ENCODE results near the gene IQSEC3. TPM values are rescaled to one million over a fixed set of nuclear protein-coding genes. Genes with fewer than 3 reads are reported as not detected.
A peak's percentile ranks its signal among the peaks of the same experiment; 100 is the strongest.
"Not testable (repeated sequence)": the region's sequence is repeated elsewhere in the genome, so short reads cannot be mapped to it uniquely, and the experiment has no call there.

Gene IQSEC3
- polyA plus RNA-seq (2013), result 6.9 TPM

DNA sequence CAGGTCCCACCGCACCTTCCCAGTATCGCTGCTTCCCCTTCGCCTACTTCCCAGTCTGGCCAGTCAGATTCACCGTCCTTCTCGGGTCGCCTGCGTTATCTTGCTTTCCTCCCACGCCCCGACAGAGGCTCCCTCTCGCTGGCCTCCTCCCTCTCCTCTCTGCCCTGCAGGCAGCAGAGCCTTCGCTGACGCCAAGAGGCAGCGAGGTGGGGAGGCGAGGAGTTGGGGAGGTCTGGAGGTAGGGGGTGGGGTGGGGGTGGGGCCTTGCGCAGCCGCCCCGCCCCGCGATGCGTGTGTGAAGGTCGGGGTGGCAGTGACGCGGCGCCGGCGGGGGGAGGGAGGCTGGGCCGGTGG, at the start of gene IQSEC3:
TSS of gene IQSEC3 (plus strand) at position 340 of the 354 bp plus-strand sequence. CDS start 116 bp downstream, outside the sequence.
- no CpG with 5 or more reads among the region's 27 CpGs for WGBS (ENCODE audit: insufficient coverage)

DNA sequence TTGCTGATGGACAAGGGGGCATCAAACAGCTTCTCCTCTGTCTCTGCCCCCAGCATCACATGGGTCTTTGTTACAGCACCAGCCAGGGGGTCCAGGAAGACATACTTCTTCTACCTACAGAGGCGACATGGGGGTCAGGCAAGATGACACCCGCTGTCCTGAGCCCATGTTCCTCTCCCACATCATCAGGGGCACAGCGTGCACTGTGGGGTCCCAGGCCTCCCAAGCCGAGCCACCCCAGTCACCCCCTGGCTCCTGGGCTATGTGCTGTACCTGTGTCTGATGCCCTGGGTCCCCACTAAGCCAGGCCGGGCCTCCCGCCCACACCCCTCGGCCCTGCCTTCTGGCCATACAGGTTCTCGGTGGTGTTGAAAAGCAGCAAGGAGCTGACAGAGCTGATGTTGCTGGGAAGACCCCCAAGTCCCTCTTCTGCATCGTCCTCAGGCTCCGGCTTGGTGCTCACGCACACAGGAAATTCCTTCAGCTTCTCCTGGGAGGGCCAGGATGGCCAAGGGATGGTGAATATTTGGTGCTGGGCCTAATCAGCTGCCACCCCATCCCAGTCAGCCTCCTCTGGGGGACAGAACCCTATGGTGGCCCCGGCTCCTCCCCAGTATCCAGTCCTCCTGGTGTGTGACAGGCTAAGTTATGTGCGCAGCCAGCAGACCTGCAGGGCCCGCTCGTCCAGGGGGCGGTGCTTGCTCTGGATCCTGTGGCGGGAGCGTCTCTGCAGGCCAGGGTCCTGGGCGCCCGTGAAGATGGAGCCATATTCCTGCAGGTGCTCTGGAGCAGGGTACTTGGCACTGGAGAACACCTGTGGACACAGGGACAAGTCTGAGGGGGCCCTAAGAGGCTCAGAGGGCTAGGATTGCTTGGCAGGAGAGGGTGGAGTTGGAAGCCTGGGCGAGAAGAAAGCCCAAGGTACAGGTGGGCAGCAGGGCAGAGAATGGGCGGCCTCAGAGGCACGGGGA, 48.9 kb upstream of the IQSEC3 start:
- H3K36me3 ChIP-seq (ENCODE audit: control insufficient read depth in 4 of 4, insufficient read depth in 4 of 4, low read length in 3 of 4), result peaks cover 2 to 30% (median 19%) of the 10 kb centered on the region in 4 experiments
- H3K27ac ChIP-seq (ENCODE audit: insufficient read depth in 1 of 2, low read depth in 1 of 2, low read length in 2 of 2, poor library complexity in 1 of 2, severe bottlenecking in 2 of 2); DNase-seq; POLR2A ChIA-PET; H3K27me3 ChIP-seq (replicated peaks in 2 of 5; ENCODE audit: control insufficient read depth in 4 of 5, insufficient read depth in 5 of 5, low read length in 4 of 5); H3K4me3 ChIP-seq (ENCODE audit: control insufficient read depth in 1 of 7, extremely low read depth in 1 of 7, insufficient read depth in 4 of 7, low read depth in 2 of 7, low read length in 6 of 7); H3K9me3 ChIP-seq (ENCODE audit: control extremely low read depth in 1 of 5, control insufficient read depth in 4 of 5, insufficient read depth in 2 of 5, low read depth in 1 of 5, low read length in 4 of 5); CTCF ChIA-PET: not testable (repeated sequence)
- peaks cover 0 to 16% (median 4%) of the 10 kb centered on the region in 4 experiments for H3K4me1 ChIP-seq (ENCODE audit: control extremely low read depth in 1 of 4, control insufficient read depth in 4 of 4, insufficient read depth in 4 of 4, low read length in 3 of 4)
- WGBS (ENCODE audit: insufficient coverage), result 95% methylated on average over 4 of the region's 23 CpGs

More for the DNA sequence above, at the start of gene IQSEC3:
- H3K4me1 ChIP-seq (ENCODE audit: control extremely low read depth in 1 of 4, control insufficient read depth in 4 of 4, insufficient read depth in 4 of 4, low read length in 3 of 4); CTCF ChIA-PET; H3K9me3 ChIP-seq (ENCODE audit: control extremely low read depth in 1 of 5, control insufficient read depth in 4 of 5, insufficient read depth in 2 of 5, low read depth in 1 of 5, low read length in 4 of 5); H3K36me3 ChIP-seq (ENCODE audit: control insufficient read depth in 4 of 4, insufficient read depth in 4 of 4, low read length in 3 of 4); POLR2A ChIA-PET; H3K27ac ChIP-seq (ENCODE audit: insufficient read depth in 1 of 2, low read depth in 1 of 2, low read length in 2 of 2, poor library complexity in 1 of 2, severe bottlenecking in 2 of 2); DNase-seq: not testable (repeated sequence)
- H3K4me3 ChIP-seq (ENCODE audit: control insufficient read depth in 1 of 7, extremely low read depth in 1 of 7, insufficient read depth in 4 of 7, low read depth in 2 of 7, low read length in 6 of 7), result peak within 1 kb of the TSS in 2 of 7 experiments; percentile 26 to 52
- peaks cover 0 to 30% (median 9%) of the 10 kb centered on the region in 5 experiments for H3K27me3 ChIP-seq (replicated peaks in 2 of 5; ENCODE audit: control insufficient read depth in 4 of 5, insufficient read depth in 5 of 5, low read length in 4 of 5)

DNA sequence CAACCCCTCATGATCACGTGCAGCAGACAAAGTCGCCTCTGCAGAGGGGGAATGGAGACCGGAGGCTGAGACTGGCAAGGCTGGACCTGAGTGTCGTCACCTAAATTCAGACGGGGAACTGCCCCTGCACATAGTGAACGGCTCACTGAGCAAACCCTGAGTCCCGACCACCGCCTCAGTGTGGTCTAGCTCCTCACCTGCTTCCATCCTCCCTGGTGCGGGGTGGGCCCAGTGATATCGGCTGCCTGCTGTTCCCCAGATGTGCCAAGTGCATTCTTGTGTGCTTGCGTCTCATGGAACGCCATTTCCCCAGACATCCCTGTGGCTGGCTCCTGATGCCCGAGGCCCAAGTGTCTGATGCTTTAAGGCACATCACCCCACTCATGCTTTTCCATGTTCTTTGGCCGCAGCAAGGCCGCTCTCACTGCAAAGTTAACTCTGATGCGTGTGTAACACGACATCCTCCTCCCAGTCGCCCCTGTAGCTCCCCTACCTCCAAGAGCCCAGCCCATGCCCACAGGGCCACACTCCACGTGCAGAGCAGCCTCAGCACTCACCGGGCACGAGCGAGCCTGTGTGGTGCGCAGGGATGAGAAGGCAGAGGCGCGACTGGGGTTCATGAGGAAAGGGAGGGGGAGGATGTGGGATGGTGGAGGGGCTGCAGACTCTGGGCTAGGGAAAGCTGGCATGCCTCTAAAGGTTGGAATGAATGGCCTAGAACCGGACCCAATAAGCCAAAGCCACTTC, 47.6 kb upstream of the IQSEC3 start:
- peaks cover 2 to 30% (median 19%) of the 10 kb centered on the region in 4 experiments for H3K36me3 ChIP-seq (ENCODE audit: control insufficient read depth in 4 of 4, insufficient read depth in 4 of 4, low read length in 3 of 4)
- DNase-seq; H3K27ac ChIP-seq (ENCODE audit: insufficient read depth in 1 of 2, low read depth in 1 of 2, low read length in 2 of 2, poor library complexity in 1 of 2, severe bottlenecking in 2 of 2); H3K27me3 ChIP-seq (replicated peaks in 2 of 5; ENCODE audit: control insufficient read depth in 4 of 5, insufficient read depth in 5 of 5, low read length in 4 of 5); H3K9me3 ChIP-seq (ENCODE audit: control extremely low read depth in 1 of 5, control insufficient read depth in 4 of 5, insufficient read depth in 2 of 5, low read depth in 1 of 5, low read length in 4 of 5); H3K4me3 ChIP-seq (ENCODE audit: control insufficient read depth in 1 of 7, extremely low read depth in 1 of 7, insufficient read depth in 4 of 7, low read depth in 2 of 7, low read length in 6 of 7); CTCF ChIA-PET; POLR2A ChIA-PET; H3K4me1 ChIP-seq (ENCODE audit: control extremely low read depth in 1 of 4, control insufficient read depth in 4 of 4, insufficient read depth in 4 of 4, low read length in 3 of 4): not testable (repeated sequence)
- 100% methylated on average over 9 of the region's 26 CpGs for WGBS (ENCODE audit: insufficient coverage)

DNA sequence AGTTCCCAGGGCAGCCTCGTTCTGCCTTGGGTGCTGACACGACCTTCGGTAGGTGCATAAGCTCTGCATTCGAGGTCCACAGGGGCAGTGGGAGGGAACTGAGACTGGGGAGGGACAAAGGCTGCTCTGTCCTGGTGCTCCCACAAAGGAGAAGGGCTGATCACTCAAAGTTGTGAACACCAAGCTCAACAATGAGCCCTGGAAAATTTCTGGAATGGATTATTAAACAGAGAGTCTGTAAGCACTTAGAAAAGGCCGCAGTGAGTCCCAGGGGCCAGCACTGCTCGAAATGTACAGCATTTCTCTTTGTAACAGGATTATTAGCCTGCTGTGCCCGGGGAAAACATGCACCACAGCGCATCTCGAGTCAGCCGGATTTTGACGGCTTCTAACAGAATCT, 46.7 kb upstream of the IQSEC3 start:
- H3K27ac ChIP-seq (ENCODE audit: insufficient read depth in 1 of 2, low read depth in 1 of 2, low read length in 2 of 2, poor library complexity in 1 of 2, severe bottlenecking in 2 of 2); H3K9me3 ChIP-seq (ENCODE audit: control extremely low read depth in 1 of 5, control insufficient read depth in 4 of 5, insufficient read depth in 2 of 5, low read depth in 1 of 5, low read length in 4 of 5); POLR2A ChIA-PET; CTCF ChIA-PET; H3K4me1 ChIP-seq (ENCODE audit: control extremely low read depth in 1 of 4, control insufficient read depth in 4 of 4, insufficient read depth in 4 of 4, low read length in 3 of 4); H3K27me3 ChIP-seq (replicated peaks in 2 of 5; ENCODE audit: control insufficient read depth in 4 of 5, insufficient read depth in 5 of 5, low read length in 4 of 5); DNase-seq; H3K4me3 ChIP-seq (ENCODE audit: control insufficient read depth in 1 of 7, extremely low read depth in 1 of 7, insufficient read depth in 4 of 7, low read depth in 2 of 7, low read length in 6 of 7): not testable (repeated sequence)
- 94% methylated on average over 7 of the region's 11 CpGs for WGBS (ENCODE audit: insufficient coverage)
- peaks cover 2 to 30% (median 19%) of the 10 kb centered on the region in 4 experiments for H3K36me3 ChIP-seq (ENCODE audit: control insufficient read depth in 4 of 4, insufficient read depth in 4 of 4, low read length in 3 of 4)

DNA sequence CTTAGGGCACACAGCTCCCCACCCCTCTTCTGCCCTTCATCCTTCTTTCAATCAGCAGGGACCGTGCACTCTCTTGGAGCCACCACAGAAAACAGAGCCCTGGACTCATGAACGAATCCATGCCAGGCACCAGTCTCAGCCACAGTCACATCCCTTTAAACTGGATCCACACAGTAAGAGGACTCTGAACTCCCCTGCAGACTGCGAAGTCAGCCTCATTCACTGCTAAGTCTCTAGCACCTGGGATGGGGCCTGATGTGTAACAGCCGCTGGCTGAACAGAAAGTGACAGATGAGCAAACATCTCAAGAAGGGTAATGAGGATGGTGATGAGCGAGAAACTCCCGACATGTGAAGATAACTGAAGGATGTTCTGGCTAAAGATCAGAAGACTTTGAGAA, 45.8 kb upstream of the IQSEC3 start:
- no peaks in the 10 kb centered on the region for H3K4me1 ChIP-seq (ENCODE audit: control extremely low read depth in 1 of 4, control insufficient read depth in 4 of 4, insufficient read depth in 4 of 4, low read length in 3 of 4)
- peaks cover 2 to 30% (median 19%) of the 10 kb centered on the region in 4 experiments for H3K36me3 ChIP-seq (ENCODE audit: control insufficient read depth in 4 of 4, insufficient read depth in 4 of 4, low read length in 3 of 4)
- no peaks in the 10 kb centered on the region for H3K27me3 ChIP-seq (replicated peaks in 2 of 5; ENCODE audit: control insufficient read depth in 4 of 5, insufficient read depth in 5 of 5, low read length in 4 of 5)
- no peak overlapping the region for H3K27ac ChIP-seq (ENCODE audit: insufficient read depth in 1 of 2, low read depth in 1 of 2, low read length in 2 of 2, poor library complexity in 1 of 2, severe bottlenecking in 2 of 2)
- ChIA-PET CTCF (no interaction called here), POLR2A (no interaction called here)
- 82% methylated on average over 6 of the region's 6 CpGs for WGBS (ENCODE audit: insufficient coverage)
- H3K4me3 ChIP-seq (ENCODE audit: control insufficient read depth in 1 of 7, extremely low read depth in 1 of 7, insufficient read depth in 4 of 7, low read depth in 2 of 7, low read length in 6 of 7), result no peak overlapping the region
- DNase-seq, result no peak
- H3K9me3 ChIP-seq (ENCODE audit: control extremely low read depth in 1 of 5, control insufficient read depth in 4 of 5, insufficient read depth in 2 of 5, low read depth in 1 of 5, low read length in 4 of 5), result no peaks in the 10 kb centered on the region

DNA sequence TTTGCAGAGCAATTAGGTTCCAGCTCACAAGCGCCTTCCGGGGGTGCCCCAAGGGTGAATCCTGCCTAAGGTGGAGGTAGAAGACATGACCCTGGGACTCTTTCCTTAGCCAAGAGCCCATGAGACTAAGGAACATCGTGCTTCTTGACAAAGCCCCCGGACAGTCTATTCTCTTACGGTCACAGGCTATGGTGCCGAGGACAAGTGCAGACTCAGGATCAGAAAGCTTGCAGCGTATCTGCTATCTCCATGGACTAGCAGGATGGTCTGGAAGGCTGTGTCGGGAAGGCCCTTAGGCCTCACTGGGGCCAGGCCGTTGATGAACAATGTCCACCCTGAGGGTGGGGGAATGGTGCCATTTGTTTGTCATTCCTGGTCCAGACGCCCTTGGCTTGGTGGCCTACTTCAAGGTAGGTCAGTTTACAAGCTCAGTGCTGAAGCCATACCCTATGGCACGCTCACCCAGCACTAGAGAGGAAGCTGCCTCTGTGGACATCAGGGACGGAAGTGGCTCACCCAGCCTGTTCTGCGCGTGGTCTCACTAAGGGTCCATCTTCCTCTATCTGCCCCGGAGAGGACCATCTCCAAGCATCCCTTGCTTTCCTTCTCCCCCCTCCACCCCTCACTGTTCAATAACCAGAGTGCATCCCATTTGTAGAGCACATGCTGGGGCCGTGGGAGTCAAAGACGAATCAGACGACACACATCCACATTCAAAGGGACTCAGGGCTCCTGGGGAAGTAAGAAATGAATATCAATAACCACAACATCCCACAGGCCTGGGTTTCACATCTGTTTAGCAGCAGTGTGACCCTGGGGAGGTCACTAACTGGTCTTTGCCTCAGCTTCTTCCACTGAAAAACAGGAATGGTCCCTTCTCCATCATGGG, 45.0 kb upstream of the IQSEC3 start:
- Histone ChIP-seq H3K27me3 (replicated peaks in 2 of 5; ENCODE audit: control insufficient read depth in 4 of 5, insufficient read depth in 5 of 5, low read length in 4 of 5) (no peaks in the 10 kb centered on the region), H3K36me3 (ENCODE audit: control insufficient read depth in 4 of 4, insufficient read depth in 4 of 4, low read length in 3 of 4) (peaks cover 2 to 30% (median 19%) of the 10 kb centered on the region in 4 experiments), H3K9me3 (ENCODE audit: control extremely low read depth in 1 of 5, control insufficient read depth in 4 of 5, insufficient read depth in 2 of 5, low read depth in 1 of 5, low read length in 4 of 5) (no peaks in the 10 kb centered on the region), H3K4me3 (ENCODE audit: control insufficient read depth in 1 of 7, extremely low read depth in 1 of 7, insufficient read depth in 4 of 7, low read depth in 2 of 7, low read length in 6 of 7) (no peak overlapping the region), H3K27ac (ENCODE audit: insufficient read depth in 1 of 2, low read depth in 1 of 2, low read length in 2 of 2, poor library complexity in 1 of 2, severe bottlenecking in 2 of 2) (no peak overlapping the region), H3K4me1 (ENCODE audit: control extremely low read depth in 1 of 4, control insufficient read depth in 4 of 4, insufficient read depth in 4 of 4, low read length in 3 of 4) (no peaks in the 10 kb centered on the region)
- ChIA-PET POLR2A (no interaction called here), CTCF (no interaction called here)
- DNase-seq, result no peak
- 90% methylated on average over 18 of the region's 18 CpGs for WGBS (ENCODE audit: insufficient coverage)

Data from common myeloid progenitor, CD34-positive (primary cell).